GM08714 (cell line): ENCODE data around the gene SERPINA6.

Experiments
- H3K4me3 ChIP-seq: fragments of 200-500 bp; sonication (Bioruptor generic); 2 replicates; pipeline ENCODE4 v1.5.1; 2014; ENCODE audit warnings: mild to moderate bottlenecking, low read length, inconsistent platforms
- ZNF274 ChIP-seq: IDR thresholded peaks from 2 replicates; pipeline ENCODE4 v1.6.1; 2012; ENCODE audit warnings: mild to moderate bottlenecking, low read depth, low read length

Gene SERPINA6

GRCh38 chr14:94321421-94322271 is 1.5 kb downstream of the SERPINA6 start:
- H3K4me3 ChIP-seq = no peak overlapping the region

GRCh38 chr14:94320243-94320642 is 2.9 kb downstream of the SERPINA6 start:
- H3K4me3 ChIP-seq = no peak overlapping the region
- TF ChIP-seq ZNF274 = no peak

More at GRCh38 chr14:94321421-94322271, 1.5 kb downstream of the SERPINA6 start:
- TF ChIP-seq ZNF274 = no peak

- no peak for TF ChIP-seq ZNF274
- H3K4me3 ChIP-seq = no peak overlapping the region
Observed at GRCh38 chr14:94317259-94317658, 5.9 kb downstream of the SERPINA6 start.

GRCh38 chr14:94316692-94317091 is 6.4 kb downstream of the SERPINA6 start:
- no peak for TF ChIP-seq ZNF274
- no peak overlapping the region for H3K4me3 ChIP-seq

GRCh38 chr14:94314890-94315289 is 8.2 kb downstream of the SERPINA6 start:
- no peak for TF ChIP-seq ZNF274
- H3K4me3 ChIP-seq = no peak overlapping the region

GRCh38 chr14:94313991-94314655 is 9.0 kb downstream of the SERPINA6 start:
- H3K4me3 ChIP-seq = no peak overlapping the region
- no peak for TF ChIP-seq ZNF274

GRCh38 chr14:94312481-94313246 is 10.5 kb downstream of the SERPINA6 start:
- H3K4me3 ChIP-seq = no peak overlapping the region
- TF ChIP-seq ZNF274 = no peak

- no peak for TF ChIP-seq ZNF274
Observed at GRCh38 chr14:94310248-94310647, 12.9 kb downstream of the SERPINA6 start.

GRCh38 chr14:94309721-94310120 is 13.4 kb downstream of the SERPINA6 start:
- TF ChIP-seq ZNF274 = no peak
- no peak overlapping the region for H3K4me3 ChIP-seq

More at GRCh38 chr14:94310248-94310647, 12.9 kb downstream of the SERPINA6 start:
- no peak overlapping the region for H3K4me3 ChIP-seq

GRCh38 chr14:94307410-94307992 is 15.6 kb downstream of the SERPINA6 start:
- H3K4me3 ChIP-seq = no peak overlapping the region
- no peak for TF ChIP-seq ZNF274

- TF ChIP-seq ZNF274 = no peak
Observed at GRCh38 chr14:94306047-94306978, 16.8 kb downstream of the SERPINA6 start.

GRCh38 chr14:94305620-94306019 is 17.5 kb downstream of the SERPINA6 start:
- TF ChIP-seq ZNF274 = no peak
- H3K4me3 ChIP-seq = no peak overlapping the region

More at GRCh38 chr14:94306047-94306978, 16.8 kb downstream of the SERPINA6 start:
- H3K4me3 ChIP-seq = no peak overlapping the region

- no peak overlapping the region for H3K4me3 ChIP-seq
- TF ChIP-seq ZNF274 = no peak
Observed at GRCh38 chr14:94304243-94304642, 18.9 kb downstream of the SERPINA6 start.
